IPS-11a (cell line): Measurements from ENCODE around the gene SLMAP.
"Not testable (repeated sequence)": the region's sequence is repeated elsewhere in the genome, so short reads cannot be mapped to it uniquely, and the experiment has no call there.

Source experiments
- H3K4me3 ChIP-seq: one replicate; pipeline ENCODE4 v1.5.1; 2013; ENCODE audit warnings: low read depth, low read length, control low read depth

The SLMAP gene

DNA sequence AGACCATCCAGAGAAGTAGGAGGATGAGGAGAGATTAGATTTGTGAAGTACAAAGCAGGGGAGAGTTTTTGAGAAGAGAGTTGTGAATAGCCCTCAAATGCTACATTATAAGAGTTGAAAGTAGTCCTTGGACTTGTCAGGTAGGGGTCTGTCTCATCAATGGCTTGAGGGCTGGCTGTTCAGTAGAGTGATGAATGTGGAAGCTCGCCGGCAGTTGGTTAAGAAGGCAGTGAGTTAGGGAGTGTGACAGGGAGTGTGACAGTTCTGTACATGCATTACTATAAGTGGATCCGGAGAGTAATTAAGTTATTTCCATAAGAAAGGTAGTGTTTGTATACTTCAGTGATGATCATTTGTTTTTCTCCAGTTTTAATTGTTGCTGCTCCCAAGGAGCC is 32.5 kb downstream of the SLMAP start:
- H3K4me3 ChIP-seq = no peak overlapping the region

DNA sequence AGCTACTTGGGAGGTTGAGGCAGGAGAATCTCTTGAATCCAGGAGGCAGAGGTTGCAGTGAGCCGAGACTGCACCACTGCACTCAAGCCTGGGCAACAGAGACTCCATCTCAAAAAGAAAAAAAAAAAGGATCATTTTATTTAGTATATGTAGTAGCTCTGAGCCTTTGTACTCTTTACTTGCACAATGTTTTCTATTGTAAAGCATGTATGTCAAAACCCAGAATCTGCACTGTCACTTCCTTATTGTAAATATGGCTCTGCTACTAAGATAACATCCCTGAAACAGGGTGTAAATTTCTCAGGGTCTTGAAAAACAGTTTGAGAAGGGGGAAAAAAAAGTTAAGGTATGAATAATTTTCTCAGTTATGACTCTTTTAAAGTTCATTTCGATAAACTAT is 35.1 kb downstream of the SLMAP start:
- H3K4me3 ChIP-seq = no peak overlapping the region

GRCh38 chr3:57792198-57792597 is 36.1 kb downstream of the SLMAP start:
- no peak overlapping the region for H3K4me3 ChIP-seq

DNA sequence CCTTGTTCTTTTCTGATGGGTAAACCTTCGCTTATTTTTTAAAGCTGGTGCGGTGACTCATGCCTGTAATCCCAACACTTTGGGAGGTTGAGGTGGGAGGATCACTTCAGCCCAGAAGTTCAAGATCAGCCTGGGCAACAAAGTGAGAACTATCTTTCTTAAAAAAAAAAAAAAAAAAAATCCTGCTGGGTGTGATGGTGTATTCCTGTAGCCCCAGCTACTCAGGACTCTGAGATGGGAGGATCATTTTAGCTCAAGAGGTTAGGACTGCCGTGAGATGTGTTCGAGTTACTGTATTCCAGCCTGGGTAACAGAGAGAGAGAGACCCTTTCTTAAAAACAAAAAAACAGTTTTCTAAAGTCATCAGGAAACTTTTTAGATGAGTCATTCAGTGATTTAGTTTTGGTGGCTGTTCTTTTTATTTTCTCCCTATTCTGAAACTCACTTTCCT is 37.7 kb downstream of the SLMAP start:
- H3K4me3 ChIP-seq = no peak overlapping the region

DNA sequence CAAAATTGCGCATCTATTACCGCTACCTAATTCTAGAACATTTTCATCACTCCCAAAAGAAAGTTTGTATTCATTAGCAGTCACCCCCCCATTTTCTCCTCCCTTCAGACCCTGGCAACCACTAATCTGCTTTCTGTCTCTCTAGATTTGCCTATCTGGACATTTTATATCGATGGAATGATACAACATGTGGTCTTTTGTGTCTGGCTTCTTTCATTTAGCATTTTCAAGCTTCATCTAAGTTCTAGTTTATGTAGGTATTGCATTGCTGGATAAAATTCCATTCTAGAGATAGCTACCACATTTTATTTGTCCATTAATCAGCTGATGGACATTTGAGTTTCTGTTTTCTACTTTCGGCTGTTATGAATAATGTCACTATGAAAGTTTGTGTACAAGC is 38.4 kb downstream of the SLMAP start:
- H3K4me3 ChIP-seq = no peak overlapping the region

DNA sequence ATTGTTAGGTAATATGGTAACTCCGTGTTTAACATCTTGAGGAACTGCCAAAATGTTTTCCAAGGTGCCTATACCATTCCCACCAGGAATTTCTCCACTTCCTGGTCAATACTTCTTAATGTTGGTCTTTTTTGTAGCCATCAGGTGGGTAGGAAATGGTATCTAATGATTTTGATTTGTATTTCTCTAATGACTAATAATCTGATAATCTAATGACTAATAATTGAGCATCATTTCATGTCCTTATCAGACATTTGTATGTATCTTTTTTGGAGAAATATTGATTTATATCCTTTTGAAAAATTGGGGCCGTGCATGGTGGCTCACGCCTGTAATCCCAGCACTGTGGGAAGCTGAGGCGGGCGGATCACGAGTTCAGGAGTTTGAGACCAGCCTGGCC is 38.8 kb downstream of the SLMAP start:
- no peak overlapping the region for H3K4me3 ChIP-seq

DNA sequence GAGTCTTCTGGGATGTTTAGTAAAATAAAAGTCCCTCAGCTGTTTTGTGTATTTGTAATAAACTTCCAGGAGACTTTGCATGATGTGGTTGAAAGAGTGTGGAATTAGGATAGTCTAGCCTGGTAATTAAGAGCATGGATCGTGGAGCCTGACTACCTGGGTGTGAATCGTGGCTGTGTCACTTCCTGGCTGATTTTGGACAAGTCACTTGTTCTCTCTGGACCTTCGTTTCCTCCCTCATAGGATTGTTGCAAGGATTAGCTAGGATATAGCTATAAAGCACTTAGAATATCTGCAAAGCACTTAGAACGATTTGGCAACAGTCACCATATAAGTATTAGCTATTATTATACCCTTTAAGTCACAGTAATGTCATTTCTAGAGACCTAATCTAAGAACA is 40.2 kb downstream of the SLMAP start:
- H3K4me3 ChIP-seq = no peak overlapping the region

DNA sequence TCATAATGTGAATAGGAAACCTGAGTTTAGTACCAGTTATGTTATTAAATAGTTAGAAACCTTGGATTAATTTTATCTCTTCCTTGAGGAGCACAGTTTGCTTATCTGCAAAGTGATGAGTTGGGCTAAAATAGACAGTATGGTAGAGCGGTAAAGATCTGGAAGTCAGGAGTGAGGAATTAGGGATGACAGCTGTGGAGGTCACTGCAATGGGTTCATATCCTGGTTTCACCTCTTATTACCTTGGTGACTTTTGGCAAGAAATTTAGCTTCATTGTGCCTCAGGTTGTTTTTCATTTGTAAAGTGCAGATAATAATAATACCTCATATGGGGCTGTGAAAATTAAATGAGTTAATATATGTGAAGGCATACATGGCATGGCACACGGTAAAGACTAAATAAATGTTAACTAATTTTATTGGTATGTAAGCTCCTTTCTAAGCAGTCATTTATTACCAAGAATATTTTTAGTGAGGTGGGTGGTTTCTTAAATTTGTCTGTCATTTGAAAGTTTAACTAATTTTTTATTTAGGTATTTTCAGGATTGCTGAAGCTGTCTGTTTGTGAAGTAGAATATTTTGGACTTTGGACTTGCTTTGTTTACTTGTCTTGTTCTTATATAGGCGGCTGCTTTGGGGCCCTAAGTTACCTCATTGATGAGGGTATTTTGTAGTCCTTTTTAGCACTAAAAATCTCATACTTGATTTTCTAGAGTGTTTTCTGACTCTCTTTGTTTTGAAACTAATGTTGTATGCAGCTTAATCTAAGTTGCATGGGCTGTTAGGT is 41.8 kb downstream of the SLMAP start:
- no peak overlapping the region for H3K4me3 ChIP-seq

- no peak overlapping the region for H3K4me3 ChIP-seq
Observed at GRCh38 chr3:57803647-57804081, 47.6 kb downstream of the SLMAP start.

- H3K4me3 ChIP-seq = no peak overlapping the region
Observed at GRCh38 chr3:57805266-57805665, 49.2 kb downstream of the SLMAP start.

- no peak overlapping the region for H3K4me3 ChIP-seq
Observed at GRCh38 chr3:57805674-57806073, 49.6 kb downstream of the SLMAP start.

DNA sequence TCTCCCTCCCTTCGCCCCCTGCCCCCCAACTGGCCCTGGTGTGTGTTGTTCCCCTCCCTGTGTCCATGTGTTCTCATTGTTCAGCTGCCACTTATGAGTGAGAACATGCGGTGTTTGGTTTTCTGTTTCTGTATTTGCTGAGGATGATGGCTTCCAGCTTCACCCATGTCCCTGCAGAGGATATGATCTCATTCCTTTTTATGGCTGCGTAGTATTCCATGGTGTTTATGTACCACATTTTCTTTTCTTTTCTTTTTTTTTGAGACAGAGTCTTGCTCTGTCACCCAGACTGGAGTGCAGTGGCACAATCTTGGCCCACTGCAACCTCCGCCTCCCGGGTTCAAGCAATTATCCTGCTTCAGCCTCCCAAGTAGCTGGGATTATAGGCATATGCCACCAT is 50.1 kb downstream of the SLMAP start:
- not testable (repeated sequence) for H3K4me3 ChIP-seq

DNA sequence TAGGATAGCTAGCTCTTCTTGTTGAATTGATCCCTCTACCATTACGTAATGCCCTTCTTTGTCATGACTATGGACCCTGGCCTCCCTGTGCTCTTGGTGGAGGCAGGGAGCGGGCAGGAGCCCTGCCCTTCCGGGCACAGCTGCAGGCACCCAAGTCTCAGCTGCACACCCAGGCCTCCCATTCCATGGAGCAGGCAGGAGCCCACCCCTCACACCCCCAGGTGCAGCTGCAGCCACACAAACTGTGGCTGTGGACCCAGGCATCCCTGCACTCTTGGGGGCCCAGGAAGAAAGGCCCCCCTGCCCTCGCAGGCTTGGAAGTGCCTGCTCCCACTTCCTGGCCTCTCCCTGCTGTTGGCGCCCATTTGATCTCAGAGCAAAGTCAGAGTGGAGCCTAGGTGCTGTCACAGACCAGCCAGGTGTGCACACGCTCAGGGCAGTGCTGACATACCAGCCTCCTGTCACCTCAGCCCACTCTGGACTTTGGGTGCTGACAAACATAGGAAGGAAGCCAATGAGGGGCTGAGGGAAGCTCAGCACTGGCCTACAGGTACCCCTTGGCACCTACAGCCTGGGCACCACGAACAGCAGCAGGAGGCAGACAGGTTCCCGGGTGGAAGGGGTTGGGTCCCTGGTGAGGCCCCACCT is 53.0 kb downstream of the SLMAP start:
- no peak overlapping the region for H3K4me3 ChIP-seq

- no peak overlapping the region for H3K4me3 ChIP-seq
Observed at GRCh38 chr3:57809609-57809968, 53.5 kb downstream of the SLMAP start.

GRCh38 chr3:57810048-57810447 is 53.9 kb downstream of the SLMAP start:
- no peak overlapping the region for H3K4me3 ChIP-seq

GRCh38 chr3:57810471-57811137 is 54.5 kb downstream of the SLMAP start:
- no peak overlapping the region for H3K4me3 ChIP-seq

- no peak overlapping the region for H3K4me3 ChIP-seq
Observed at GRCh38 chr3:57815036-57815435, 58.9 kb downstream of the SLMAP start.

DNA sequence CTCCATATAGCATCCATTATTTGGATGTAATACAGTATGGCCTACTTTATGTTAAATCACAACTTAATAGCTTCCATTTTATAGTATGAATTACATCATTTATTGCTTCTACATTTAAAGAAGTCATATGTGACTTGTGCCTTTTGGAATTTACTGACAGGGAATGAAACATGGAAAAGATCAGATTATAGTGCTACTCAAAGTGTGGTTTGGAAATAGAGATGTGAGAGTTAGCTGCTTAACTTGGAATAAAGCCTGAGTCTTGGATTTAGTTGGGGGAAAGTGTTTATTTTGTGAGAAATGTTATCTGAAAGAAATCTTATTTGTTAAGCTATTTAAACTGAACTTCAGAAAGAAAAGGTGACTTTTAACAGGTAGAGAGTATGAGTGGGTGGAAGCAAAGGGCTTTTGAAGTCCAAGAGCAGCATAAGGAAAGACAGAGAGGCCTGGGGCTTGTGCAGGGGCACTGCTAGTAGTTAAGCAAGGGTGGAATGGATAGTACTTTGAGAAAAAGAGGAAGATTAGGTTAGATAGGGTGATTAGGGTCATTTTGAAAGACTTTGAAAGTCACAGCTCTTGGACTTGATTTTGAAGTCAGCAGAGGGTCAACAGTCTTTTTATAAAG is 60.5 kb downstream of the SLMAP start:
- H3K4me3 ChIP-seq = no peak overlapping the region

DNA sequence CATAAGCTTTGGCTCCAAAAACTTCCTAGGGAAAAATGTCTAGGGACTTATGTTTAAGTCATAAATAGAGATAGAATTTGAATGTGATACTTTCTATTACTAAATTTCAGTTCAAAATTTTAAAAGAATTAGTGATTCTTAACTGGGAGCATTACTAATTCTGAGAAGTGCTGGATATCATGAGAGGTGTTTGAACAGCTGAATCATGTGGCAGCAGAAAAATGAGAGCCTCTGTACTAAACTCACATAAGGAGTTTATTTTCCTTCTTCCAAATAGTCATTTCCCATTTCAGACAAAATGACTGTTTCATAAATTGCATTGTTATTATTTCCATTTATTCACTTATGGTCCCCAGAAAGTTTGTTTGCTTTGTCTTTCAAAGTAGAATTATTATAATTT is 62.7 kb downstream of the SLMAP start:
- H3K4me3 ChIP-seq = no peak overlapping the region

DNA sequence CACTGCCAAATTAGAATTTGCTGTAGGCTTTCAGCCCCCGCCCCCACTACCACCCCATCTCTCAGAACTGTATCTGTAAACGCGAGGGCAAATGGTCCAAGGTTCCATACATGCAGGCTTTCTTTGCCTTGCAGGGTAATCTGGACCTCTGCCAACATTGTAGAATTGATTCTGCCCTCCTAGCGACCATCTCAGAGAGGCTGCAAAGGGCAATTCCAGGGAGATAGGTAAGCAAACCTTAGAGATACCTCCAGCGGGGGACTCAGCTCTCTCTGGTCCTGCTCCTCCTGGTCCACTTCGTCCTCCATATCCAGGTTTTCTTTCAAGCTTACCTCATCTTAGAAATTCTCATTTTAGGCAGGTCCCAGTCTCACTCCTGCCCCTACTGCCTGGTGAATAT is 64.4 kb downstream of the SLMAP start:
- no peak overlapping the region for H3K4me3 ChIP-seq

- H3K4me3 ChIP-seq = no peak overlapping the region
Observed at GRCh38 chr3:57821765-57822164, 65.7 kb downstream of the SLMAP start.

DNA sequence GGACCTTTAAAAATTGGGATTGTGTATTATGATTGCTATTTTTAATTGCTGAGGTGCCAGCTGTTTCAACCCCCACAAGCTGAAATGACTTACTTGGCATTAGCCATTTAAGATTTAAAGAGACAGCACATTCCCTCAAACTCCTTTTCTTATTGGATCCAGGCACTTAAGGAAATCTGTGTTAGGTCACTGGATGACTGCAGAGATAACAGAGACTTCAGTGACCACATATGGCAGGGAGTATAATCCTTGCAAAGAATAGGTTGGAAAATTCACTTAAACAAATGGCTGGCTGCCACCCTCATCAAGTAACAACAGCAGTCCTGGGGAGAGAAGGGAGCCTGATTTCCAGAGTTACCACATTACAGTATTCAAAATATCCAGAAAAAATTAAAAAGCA is 66.6 kb downstream of the SLMAP start:
- no peak overlapping the region for H3K4me3 ChIP-seq
